Activated CD8-positive, alpha-beta T cell treated with anti-CD3 and anti-CD28 coated beads, Interleukin-2, amount 10 ng/mL, durations not matched to agents 7 days and 5 days (primary cell): ENCODE results near the gene FAM174C. TPM values are rescaled to one million over a fixed set of nuclear protein-coding genes. Genes with fewer than 3 reads are reported as not detected.
A peak's percentile ranks its signal among the peaks of the same experiment; 100 is the strongest.

Source experiments
- ATAC-seq: fragments of 150-1000 bp; cut with Tn5 transposase; one replicate; pipeline ENCODE4 v1.10.0; 2021; ENCODE audit warnings: moderate library complexity
- CTCF ChIA-PET: fragments of 350-600 bp; sonication (Branson Sonifier 250); formaldehyde crosslinking; loops from one replicate; lab custom pipeline; 2021; ENCODE audit warnings: antibody characterized with exemption; lab: Charles Lee
- POLR2A ChIA-PET: fragments of 350-600 bp; sonication (Branson Sonifier 250); formaldehyde crosslinking; loops from one replicate; lab custom pipeline; 2021; ENCODE audit warnings: antibody characterized with exemption; lab: Charles Lee
- DNase-seq: peaks from one replicate; pipeline ENCODE4 v3.0.0-alpha.2; 2020
- H3K27ac Mint-ChIP-seq: one replicate; pipeline ENCODE4 v1.8.0; 2021; ENCODE audit warnings: mild to moderate bottlenecking, mixed read lengths
- H3K27me3 Mint-ChIP-seq: one replicate; pipeline ENCODE4 v1.8.0; 2021; ENCODE audit warnings: low read depth, mixed read lengths
- H3K36me3 Mint-ChIP-seq: one replicate; pipeline ENCODE4 v1.8.0; 2021; ENCODE audit warnings: low read depth, mixed read lengths
- H3K4me1 Mint-ChIP-seq: one replicate; pipeline ENCODE4 v1.8.0; 2021; ENCODE audit warnings: low read depth, mixed read lengths
- H3K4me3 Mint-ChIP-seq: one replicate; pipeline ENCODE4 v1.8.0; 2021; ENCODE audit warnings: mild to moderate bottlenecking, mixed read lengths
- H3K9me3 Mint-ChIP-seq: one replicate; pipeline ENCODE4 v1.8.0; 2022; ENCODE audit warnings: mixed read lengths; ENCODE audit not compliant: insufficient read depth
- total RNA-seq, 2 experiments: library from RNA; stranded (reverse); gene quantifications; one replicate each; pipeline ENCODE4 v1.2.3, GENCODE V29; 2021

Gene FAM174C
- total RNA-seq, 2 experiments from 2014 or later: 57.1 TPM

DNA sequence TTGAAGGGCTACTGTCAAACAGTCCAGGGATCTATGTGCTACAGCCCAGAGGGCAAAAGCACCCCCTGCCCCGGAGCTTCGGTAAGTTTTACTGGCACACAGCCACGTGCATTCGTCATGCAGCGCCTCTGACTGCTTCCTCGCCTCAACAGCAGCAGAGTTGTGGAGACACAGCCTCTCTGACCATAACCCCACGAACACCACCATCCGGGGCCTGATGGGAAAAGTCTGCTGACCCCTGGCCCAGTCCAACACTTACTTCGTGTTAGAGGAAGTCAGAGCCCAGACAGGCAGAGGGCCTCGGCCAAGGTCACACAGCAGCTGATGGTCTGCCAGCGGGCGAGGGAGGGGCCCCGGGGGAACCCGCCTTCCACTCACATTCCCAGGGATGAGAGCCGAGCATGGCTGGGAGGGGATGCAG is 42.7 kb upstream of the FAM174C start:
- DNase-seq (no peak), ATAC-seq (no peak)
- Mint-ChIP-seq H3K4me3 (no peak overlapping the region), H3K9me3 (no peaks in the 10 kb centered on the region), H3K4me1 (no peaks in the 10 kb centered on the region), H3K36me3 (peaks cover 3% of the 10 kb centered on the region), H3K27me3 (peaks cover 5% of the 10 kb centered on the region), H3K27ac (no peak overlapping the region)
- ChIA-PET CTCF (interaction anchor here (0.8 kb wide), 1 partner anchor 12 kb away, joined by 3 read pairs; no protein-coding TSS in a partner anchor), POLR2A (no interaction called here)

DNA sequence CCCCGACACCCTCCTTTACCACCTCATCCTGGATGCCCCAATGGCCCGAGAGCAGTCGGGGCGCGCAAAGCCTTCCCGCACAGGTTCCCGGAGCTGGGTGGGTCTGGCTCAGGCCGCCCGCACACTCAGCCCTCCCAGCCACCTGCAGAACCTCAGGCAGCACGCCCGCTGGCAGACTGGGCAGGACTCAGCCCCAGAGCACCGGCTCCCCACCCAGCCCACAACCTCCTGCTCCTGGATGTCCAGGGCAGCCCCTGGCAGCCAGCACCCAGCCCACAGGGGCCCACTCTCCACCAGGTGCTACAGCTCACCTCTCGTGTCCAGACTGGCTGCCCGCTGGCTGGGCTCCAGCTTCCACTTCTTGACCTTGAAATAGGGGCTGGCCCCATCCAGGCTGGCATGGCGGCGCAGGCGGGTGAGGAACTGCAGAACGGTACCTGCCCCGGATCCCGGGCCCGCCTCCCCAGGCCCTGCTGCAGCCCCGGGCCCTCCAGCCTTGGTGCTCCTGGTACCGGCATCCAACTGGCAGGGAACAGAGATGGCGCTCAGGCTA is 42.1 kb upstream of the FAM174C start:
- CTCF ChIA-PET: no interaction called here

DNA sequence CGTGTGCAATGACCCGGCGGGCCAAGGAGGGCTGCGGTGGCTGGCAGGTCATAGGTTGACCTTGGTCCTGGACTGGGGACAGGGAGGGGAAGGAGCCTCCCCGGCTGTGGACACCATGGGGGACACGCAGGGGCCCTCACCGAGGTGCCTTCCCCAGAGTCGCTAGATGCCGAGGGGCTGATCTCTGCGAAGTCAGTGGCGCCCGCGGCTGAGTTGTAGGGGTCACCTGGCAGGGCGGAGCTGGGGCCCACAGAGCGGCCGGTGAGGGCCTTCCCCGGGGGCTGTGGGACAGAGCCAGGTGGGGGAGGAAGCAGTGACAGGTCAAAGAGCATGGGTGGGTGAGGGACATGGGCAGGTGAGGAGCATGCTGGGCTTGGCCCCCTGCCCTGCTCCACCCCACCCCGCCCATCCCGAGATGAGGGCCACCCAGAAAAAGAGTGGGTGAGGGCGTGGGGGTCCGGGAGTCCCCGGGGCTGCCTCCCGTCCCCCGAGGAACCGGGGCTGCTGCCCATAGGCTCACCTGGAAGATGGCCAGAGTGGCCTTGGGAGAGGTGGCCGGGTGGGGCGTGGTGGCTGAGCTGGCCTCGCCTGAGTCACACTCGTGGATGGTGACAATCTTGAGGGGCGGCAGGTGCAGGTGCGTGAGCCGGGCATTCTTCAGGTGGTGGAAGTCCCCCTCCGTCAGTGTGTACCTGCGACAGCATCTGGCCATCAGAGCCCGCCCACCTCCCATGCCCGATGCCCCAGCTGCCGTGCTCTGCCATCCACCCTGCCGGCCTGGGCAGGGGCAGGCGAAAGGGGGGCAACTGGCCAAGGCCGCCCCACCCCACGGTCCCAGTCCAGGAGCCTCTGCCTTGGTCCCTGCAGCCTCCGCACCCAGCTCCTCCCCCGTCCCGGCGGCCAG is 41.0 kb upstream of the FAM174C start:
- Mint-ChIP-seq H3K4me3 (no peak overlapping the region), H3K36me3 (no peaks in the 10 kb centered on the region), H3K4me1 (peaks cover 8% of the 10 kb centered on the region), H3K27ac (no peak overlapping the region), H3K9me3 (no peaks in the 10 kb centered on the region), H3K27me3 (peaks cover 14% of the 10 kb centered on the region)
- DNase-seq (no peak), ATAC-seq (no peak)
- CTCF ChIA-PET: no interaction called here
- POLR2A ChIA-PET: no interaction called here

More for the DNA sequence above, 42.1 kb upstream of the FAM174C start:
- Mint-ChIP-seq H3K9me3 (no peaks in the 10 kb centered on the region), H3K4me1 (peaks cover under 1% of the 10 kb centered on the region), H3K27ac (no peak overlapping the region), H3K4me3 (no peak overlapping the region), H3K36me3 (peaks cover under 1% of the 10 kb centered on the region), H3K27me3 (peaks cover 6% of the 10 kb centered on the region)
- POLR2A ChIA-PET: no interaction called here
- ATAC-seq: no peak
- DNase-seq: no peak

DNA sequence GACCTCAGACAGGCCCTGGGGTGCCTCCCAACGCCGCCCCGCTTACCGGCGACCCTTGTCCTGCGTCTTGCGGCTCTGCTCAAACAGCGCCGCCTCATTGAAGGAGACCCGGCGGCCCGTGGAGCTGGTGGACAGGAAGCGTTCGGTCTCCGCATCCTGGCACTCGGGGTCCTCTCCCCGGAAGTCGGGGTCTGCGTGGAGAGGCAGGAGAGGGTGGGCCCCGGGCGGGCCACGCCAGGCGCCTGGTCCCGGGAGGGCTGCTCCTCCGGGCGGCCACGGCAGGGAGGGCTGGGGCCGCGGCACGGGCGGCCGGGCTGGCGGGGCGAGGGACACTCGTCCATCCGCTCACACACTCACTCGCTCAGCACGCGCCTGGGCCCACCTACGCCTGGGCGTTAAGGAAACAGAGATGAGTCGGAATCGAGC is 40.4 kb upstream of the FAM174C start:
- Mint-ChIP-seq H3K9me3 (no peaks in the 10 kb centered on the region), H3K27me3 (peaks cover 17% of the 10 kb centered on the region), H3K27ac (no peak overlapping the region), H3K4me1 (peaks cover 8% of the 10 kb centered on the region), H3K36me3 (no peaks in the 10 kb centered on the region), H3K4me3 (no peak overlapping the region)
- POLR2A ChIA-PET: no interaction called here
- DNase-seq (no peak), ATAC-seq (no peak)
- CTCF ChIA-PET: no interaction called here

DNA sequence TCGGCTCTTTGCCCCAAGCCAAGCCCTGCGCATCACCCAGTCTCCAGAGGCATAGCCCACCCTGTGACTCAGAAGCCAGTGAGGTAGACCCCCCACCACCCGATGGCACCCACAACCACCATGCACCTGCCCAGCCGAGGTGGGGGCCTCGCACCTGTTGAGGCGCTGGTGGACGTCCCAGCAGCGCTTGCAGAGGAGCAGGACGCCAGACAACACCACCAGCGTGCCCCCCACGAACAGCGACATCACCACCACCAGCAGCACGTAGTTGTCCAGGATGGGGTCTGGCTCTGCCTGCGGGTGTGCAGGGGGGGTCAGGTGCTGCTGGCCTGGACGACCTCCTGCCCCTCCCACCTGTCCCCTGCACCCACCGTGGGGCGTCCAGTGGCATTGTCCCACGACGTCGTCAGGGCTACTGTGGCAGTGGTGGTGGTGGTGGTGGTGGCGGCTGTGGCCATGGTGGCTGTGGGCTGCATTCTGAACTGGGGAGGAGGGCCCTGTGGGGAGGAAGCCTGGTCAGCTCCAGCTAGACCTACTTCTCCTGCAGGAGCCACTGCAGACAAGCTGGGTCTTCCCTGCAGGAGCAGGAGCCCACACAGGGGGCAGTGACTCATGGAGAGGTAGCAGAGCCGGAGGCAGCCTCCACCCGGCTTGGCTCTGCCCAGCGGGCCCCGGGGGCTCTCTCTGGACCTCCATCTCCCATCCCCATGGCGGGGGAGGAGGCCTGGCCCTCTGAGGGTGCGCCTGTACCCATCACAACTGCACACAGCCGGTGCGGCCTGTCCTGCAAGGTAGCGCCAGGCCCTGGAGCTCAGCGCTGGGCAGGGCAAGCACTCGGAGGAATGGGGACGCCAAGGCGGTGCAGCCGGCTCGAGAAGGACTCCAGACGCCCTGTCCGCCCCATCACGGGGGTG is 39.4 kb upstream of the FAM174C start:
- no peak for DNase-seq
- Mint-ChIP-seq H3K4me3 (no peak overlapping the region), H3K27ac (no peak overlapping the region), H3K9me3 (no peaks in the 10 kb centered on the region), H3K4me1 (peaks cover 11% of the 10 kb centered on the region), H3K27me3 (peaks cover 17% of the 10 kb centered on the region), H3K36me3 (no peaks in the 10 kb centered on the region)
- ChIA-PET CTCF (interaction anchor here (1.2 kb wide), 1 partner anchor 122 kb away, joined by 4 read pairs; no protein-coding TSS in a partner anchor), POLR2A (no interaction called here)
- no peak for ATAC-seq

DNA sequence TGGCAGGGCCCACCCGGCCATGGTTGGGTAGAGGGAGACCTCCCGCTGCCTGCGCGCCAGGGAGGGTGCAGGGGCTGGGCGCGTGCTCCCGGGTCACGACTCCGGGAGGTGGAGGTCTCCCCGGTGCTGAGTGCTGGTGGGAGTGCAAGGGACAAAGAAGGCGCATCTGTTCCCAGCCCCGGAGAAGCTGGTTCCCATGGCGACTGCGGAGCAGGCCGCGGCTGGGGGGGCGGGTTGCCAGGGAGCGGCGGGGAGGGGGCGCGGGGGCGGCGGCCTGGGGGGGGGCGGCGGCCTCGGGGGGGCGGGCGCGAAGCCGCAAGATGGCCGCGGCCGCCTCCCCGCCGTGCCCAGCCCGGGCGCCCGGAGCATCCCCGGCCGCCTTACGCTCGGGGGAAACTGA is 38.8 kb upstream of the FAM174C start:
- Mint-ChIP-seq H3K4me1 (peaks cover 18% of the 10 kb centered on the region), H3K27me3 (peaks cover 17% of the 10 kb centered on the region), H3K27ac (no peak overlapping the region), H3K9me3 (no peaks in the 10 kb centered on the region), H3K4me3 (no peak overlapping the region), H3K36me3 (no peaks in the 10 kb centered on the region)
- ATAC-seq (no peak), DNase-seq (no peak)
- POLR2A ChIA-PET: no interaction called here
- CTCF ChIA-PET: interaction anchor here (1.2 kb wide), 1 partner anchor 123 kb away, joined by 4 read pairs; no protein-coding TSS in a partner anchor

DNA sequence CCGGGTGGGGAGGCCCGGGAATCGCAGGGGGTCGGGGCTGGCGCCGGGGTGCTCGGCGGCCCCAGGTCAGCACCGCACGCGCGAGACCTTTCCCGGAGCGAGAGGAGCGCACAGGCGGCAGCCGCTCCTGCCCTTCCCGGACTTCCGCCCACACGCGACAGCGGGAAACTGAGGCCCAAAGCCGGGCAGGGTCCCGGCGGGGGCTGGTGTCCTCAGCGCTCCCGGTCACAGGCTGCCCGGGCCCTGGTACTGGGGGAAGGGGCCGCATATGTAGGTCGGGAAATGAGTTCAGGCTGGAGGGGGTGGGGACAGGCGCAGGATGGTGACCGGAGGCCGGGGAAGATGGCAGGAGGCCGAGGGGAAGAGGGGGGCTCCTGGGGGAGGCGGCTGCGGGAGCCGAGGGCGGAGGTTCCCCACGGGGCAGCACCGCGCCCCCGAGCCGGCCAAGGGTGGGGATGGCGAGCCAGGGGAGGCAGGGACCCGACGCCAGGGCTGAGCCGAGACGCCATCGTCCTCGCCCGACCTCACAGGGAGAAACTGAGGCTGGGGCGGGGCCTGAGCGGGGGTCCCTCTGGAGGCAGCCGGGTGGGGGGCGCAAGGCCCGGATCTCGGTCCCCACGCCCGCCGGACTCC is 38.2 kb upstream of the FAM174C start:
- H3K4me3 Mint-ChIP-seq: no peak overlapping the region
- peaks cover 17% of the 10 kb centered on the region for H3K27me3 Mint-ChIP-seq
- H3K36me3 Mint-ChIP-seq: no peaks in the 10 kb centered on the region
- H3K9me3 Mint-ChIP-seq: no peaks in the 10 kb centered on the region
- no peak overlapping the region for H3K27ac Mint-ChIP-seq
- POLR2A ChIA-PET: no interaction called here
- ATAC-seq: no peak
- DNase-seq: no peak
- H3K4me1 Mint-ChIP-seq: peaks cover 18% of the 10 kb centered on the region
- CTCF ChIA-PET: interaction anchor here (1.2 kb wide), 1 partner anchor 124 kb away, joined by 4 read pairs; no protein-coding TSS in a partner anchor

DNA sequence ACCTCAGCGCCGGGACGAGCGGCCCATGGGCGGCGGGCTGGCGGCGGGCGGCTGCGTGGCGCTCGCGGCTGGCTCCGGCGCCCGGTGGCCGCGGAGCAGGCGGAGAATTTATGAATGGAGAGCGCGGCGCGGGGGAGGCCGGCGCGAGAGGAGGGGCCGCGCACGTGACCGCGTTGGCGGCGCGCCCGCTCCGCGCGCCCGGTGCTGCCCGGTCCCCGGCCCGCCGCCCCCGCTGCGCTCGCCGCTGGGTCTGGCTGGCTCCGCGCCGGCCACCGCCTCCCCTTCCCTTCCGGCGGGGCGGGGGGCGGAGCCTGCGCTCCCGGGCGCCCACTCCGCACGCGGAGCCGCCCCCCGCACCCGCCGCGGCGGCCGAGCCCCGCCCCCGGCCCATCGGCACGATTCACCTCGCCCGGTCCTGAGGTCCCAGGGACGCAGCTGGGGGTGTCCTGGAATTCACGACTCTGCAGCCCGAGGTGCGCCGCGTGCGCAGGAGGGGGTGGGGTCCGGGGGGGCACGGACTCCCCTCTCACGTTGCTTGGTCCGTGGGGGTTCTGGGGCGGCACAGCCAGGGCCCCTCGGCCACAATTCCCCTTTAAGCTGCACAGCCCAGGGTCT is 37.5 kb upstream of the FAM174C start, which contains the start of gene CBARP:
Gene CBARP, minus strand, starts transcription at position 252 of the 615 bp plus-strand sequence. CDS start 1,905 bp downstream, outside the sequence.
- POLR2A ChIA-PET: no interaction called here

DNA sequence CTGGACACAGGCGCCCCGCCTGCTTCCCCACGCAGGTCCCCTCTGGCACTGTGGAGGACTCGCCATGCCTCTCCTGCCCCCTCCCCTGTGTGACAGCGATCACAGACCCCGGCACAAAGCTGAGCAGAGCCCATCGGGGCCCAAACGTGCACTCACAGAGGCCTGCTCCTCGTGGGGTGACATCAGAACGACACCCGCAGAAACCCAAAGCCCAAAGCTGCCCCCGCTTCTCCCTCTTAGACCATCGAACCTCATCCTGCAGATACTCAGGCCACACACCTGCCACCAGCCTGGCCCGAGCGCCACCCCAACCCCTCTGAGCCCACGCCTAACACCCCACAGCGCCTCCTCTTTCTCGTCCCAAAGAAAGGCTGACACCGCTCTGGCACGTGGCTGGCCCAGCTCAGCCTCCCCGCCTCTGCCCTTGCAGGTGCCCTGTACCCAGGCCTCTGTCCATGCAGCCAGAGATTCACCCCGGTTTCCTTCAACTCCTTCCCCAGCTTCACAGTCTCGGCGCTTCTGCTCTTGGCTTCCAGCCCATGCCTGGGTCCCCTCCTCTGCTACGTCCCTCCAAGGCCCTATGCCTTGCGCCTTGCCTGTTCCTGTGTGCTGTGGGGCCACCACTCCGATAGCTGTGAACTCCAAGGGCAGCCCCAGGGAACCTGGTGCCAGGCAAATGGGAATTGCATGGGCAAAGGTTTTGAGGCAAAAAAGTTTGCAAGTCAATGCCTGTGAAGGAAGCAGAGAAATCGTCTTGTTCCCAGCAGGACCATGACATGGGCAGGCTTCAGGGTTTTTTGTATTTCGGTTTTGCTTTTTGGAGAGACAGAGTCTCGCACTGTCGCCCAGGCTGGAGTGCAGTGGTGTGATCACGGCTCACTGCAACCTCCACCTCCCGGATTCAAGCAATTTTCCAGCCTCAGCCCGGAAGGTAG is 36.7 kb upstream of the FAM174C start:
- H3K27ac Mint-ChIP-seq: peak overlapping the region; percentile 32
- ATAC-seq: no peak
- H3K4me3 Mint-ChIP-seq: peak overlapping the region; percentile 67
- H3K9me3 Mint-ChIP-seq: no peaks in the 10 kb centered on the region
- ChIA-PET CTCF (interaction anchor here (0.9 to 1.5 kb wide), 3 partner anchors 16 to 32 kb away, joined by 3 to 4 read pairs (median 3); no protein-coding TSS in a partner anchor), POLR2A (no interaction called here)
- no peaks in the 10 kb centered on the region for H3K36me3 Mint-ChIP-seq
- H3K27me3 Mint-ChIP-seq: peaks cover 17% of the 10 kb centered on the region
- H3K4me1 Mint-ChIP-seq: peaks cover 28% of the 10 kb centered on the region
- DNase-seq: no peak

More for the DNA sequence above, 37.5 kb upstream of the FAM174C start, which contains the start of gene CBARP:
- DNase-seq (no peak), ATAC-seq (peak; percentile 2)
- Mint-ChIP-seq H3K27me3 (peaks cover 17% of the 10 kb centered on the region), H3K9me3 (no peaks in the 10 kb centered on the region), H3K36me3 (no peaks in the 10 kb centered on the region), H3K4me1 (peaks cover 20% of the 10 kb centered on the region), H3K4me3 (peak within 1 kb of the TSS; percentile 67), H3K27ac (peak within 1 kb of the TSS; percentile 32)
- CTCF ChIA-PET: interaction anchor here (0.9 to 1.5 kb wide), 3 partner anchors 15 to 31 kb away, joined by 3 to 4 read pairs (median 3); no protein-coding TSS in a partner anchor

DNA sequence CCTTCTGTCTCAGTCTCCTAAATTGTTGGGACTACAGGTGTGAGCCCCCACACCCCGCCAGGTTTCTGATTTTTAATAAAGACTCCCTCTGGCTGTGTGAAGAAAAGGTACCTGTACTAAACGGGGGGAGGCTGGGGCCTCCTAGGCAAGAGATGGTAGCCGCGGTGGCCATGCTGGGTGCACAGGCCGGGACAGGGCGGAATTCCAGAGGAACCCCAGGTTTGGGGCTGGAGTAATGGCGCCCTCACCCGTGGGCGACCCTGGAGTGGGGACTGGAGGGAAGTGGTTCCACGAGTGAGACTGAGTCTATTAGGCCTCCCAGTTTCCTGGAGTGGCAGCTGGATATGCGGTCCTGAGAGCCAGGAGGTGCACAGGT is 35.9 kb upstream of the FAM174C start:
- Mint-ChIP-seq H3K36me3 (peaks cover under 1% of the 10 kb centered on the region), H3K4me3 (no peak overlapping the region), H3K4me1 (peaks cover 33% of the 10 kb centered on the region), H3K9me3 (no peaks in the 10 kb centered on the region), H3K27ac (no peak overlapping the region), H3K27me3 (peaks cover 17% of the 10 kb centered on the region)
- CTCF ChIA-PET: interaction anchor here (1.1 to 1.5 kb wide), 2 partner anchors 17 to 32 kb away, joined by 3 to 4 read pairs; no protein-coding TSS in a partner anchor
- no peak for DNase-seq
- POLR2A ChIA-PET: no interaction called here
- ATAC-seq: no peak
